K562 (cell line): ENCODE data around the gene RORB. TPM values are rescaled to one million over a fixed set of nuclear protein-coding genes. Genes with fewer than 3 reads are reported as not detected.

Source experiments
- ATAC-seq: fragments of 200-7000 bp; cut with Tn5 transposase; 3 replicates; pipeline ENCODE4 v1.9.1; 2020; ENCODE audit warnings: moderate library complexity
- BruUV-seq: library from RNA; stranded (reverse); fragments of 400-500 nt; replicated peaks from 2 replicates; lab custom pipeline; 2021; lab: Mats Ljungman, UMichigan
- CTCF ChIA-PET: fragments of 300-600 bp; formaldehyde crosslinking; extraction: SDS; loops from one replicate; lab custom pipeline; 2021; ENCODE audit warnings: low intra/inter-chr PET ratio; lab: Yijun Ruan, JAX
- POLR2A ChIA-PET: fragments of 300-600, 350-650 bp; sonication (Branson Sonifier 250); formaldehyde crosslinking; extraction: SDS; loops from one replicate; lab custom pipeline; 2021; ENCODE audit warnings: antibody characterized with exemption, inconsistent platforms; lab: Yijun Ruan, JAX
- DNase-seq, 4 experiments: peaks; one replicate each; pipeline versions ENCODE4 v3.0.0 to v3.0.0-alpha.2; 2011 to 2018; ENCODE audit warnings: low spot score in 3 of 4, mixed read lengths in 3 of 4; ENCODE audit errors: extremely low read depth in 1 of 4
- FAIRE-seq: peaks from 2 replicates; lab custom pipeline; 2011; peaks lifted over from hg19 to GRCh38; lab: Jason Lieb, UNC
- H2AFZ ChIP-seq: 2 replicates; pipeline ENCODE4 v1.6.0; 2011; ENCODE audit warnings: low read depth, low read length, control low read depth, inconsistent platforms
- H3K27ac ChIP-seq: fragments of 200-600 bp; 3 replicates; pipeline ENCODE4 v1.8.0; 2011; ENCODE audit warnings: low read depth, mild to moderate bottlenecking, control low read depth, inconsistent platforms, low read length, moderate library complexity, mixed read lengths; ENCODE audit errors: extremely low read depth
- H3K27me3 ChIP-seq, 2 experiments: fragments of 300-600 bp in 1 of 2; 2 replicates in 1 of 2; 3 replicates in 1 of 2; pipeline versions ENCODE4 v1.6.0 to v1.8.0; 2011; ENCODE audit warnings: inconsistent platforms in 2 of 2, low read length in 2 of 2, mild to moderate bottlenecking in 1 of 2, mixed read lengths in 1 of 2, moderate library complexity in 1 of 2; ENCODE audit not compliant: control insufficient read depth in 2 of 2, insufficient read depth in 2 of 2
- H3K36me3 ChIP-seq: fragments of 300-600 bp; 3 replicates; pipeline ENCODE4 v1.8.0; 2011; ENCODE audit warnings: mild to moderate bottlenecking, low read length, inconsistent platforms; ENCODE audit not compliant: control insufficient read depth, insufficient read depth
- H3K4me1 ChIP-seq, 2 experiments: fragments of 200-600 bp in 1 of 2; replicated peaks in 1 of 2; 2 replicates in 1 of 2; 3 replicates in 1 of 2; pipeline versions ENCODE4 v1.5.1 to v1.8.0; 2011; ENCODE audit warnings: inconsistent platforms in 2 of 2, low read length in 2 of 2, mild to moderate bottlenecking in 1 of 2, mixed read lengths in 1 of 2, moderate library complexity in 1 of 2; ENCODE audit not compliant: control insufficient read depth in 2 of 2, insufficient read depth in 2 of 2
- H3K4me2 ChIP-seq: 2 replicates; pipeline ENCODE4 v1.6.1; 2011; ENCODE audit warnings: low read length, control low read depth, inconsistent platforms, mixed read lengths; ENCODE audit not compliant: insufficient read depth
- H3K4me3 ChIP-seq: fragments of 200-600 bp; sonication (generic), shearing (Covaris generic); 2 replicates; pipeline ENCODE4 v1.5.1; 2016; ENCODE audit warnings: control low read depth, inconsistent platforms
- H3K79me2 ChIP-seq: fragments of 200-600 bp; 3 replicates; pipeline ENCODE4 v1.8.0; 2011; ENCODE audit warnings: low read length, inconsistent platforms; ENCODE audit not compliant: control insufficient read depth, insufficient read depth
- H3K9ac ChIP-seq, 2 experiments: 2 replicates each; pipeline versions ENCODE4 v1.6.0 to v1.6.1; 2011; ENCODE audit warnings: low read depth in 2 of 2, low read length in 2 of 2, control low read depth in 1 of 2, inconsistent platforms in 1 of 2, mild to moderate bottlenecking in 1 of 2, mixed read lengths in 1 of 2; ENCODE audit not compliant: insufficient read depth in 1 of 2
- H3K9me1 ChIP-seq: one replicate; pipeline ENCODE4 v1.6.0; 2011; ENCODE audit warnings: inconsistent platforms, mild to moderate bottlenecking, low read length, moderate library complexity; ENCODE audit not compliant: control insufficient read depth, insufficient read depth
- H3K9me3 ChIP-seq: replicated peaks from 2 replicates; pipeline ENCODE4 v1.5.1; 2011; ENCODE audit warnings: low read depth, low read length, inconsistent platforms; ENCODE audit not compliant: control insufficient read depth, insufficient read depth
- H4K20me1 ChIP-seq: replicated peaks from 2 replicates; pipeline ENCODE4 v1.6.1; 2011; ENCODE audit warnings: low read length, inconsistent platforms, mixed read lengths; ENCODE audit not compliant: control insufficient read depth, insufficient read depth
- ASH1L ChIP-seq: fragments of 450-650 bp; IDR thresholded peaks from 2 replicates; pipeline ENCODE4 v1.6.1; 2018; ENCODE audit warnings: borderline replicate concordance, mild to moderate bottlenecking, low read depth; ENCODE audit not compliant: partially characterized antibody
- CBFA2T2 ChIP-seq: fragments of 450-650 bp; conservative IDR thresholded peaks from 2 replicates; pipeline ENCODE4 v1.6.1; 2017; ENCODE audit warnings: mild to moderate bottlenecking
- CSDE1 ChIP-seq, 2 experiments: fragments of 450-650 bp; IDR thresholded peaks; 2 replicates each; pipeline ENCODE4 v1.6.1; 2016; ENCODE audit warnings: mild to moderate bottlenecking in 1 of 2
- HDAC6 ChIP-seq: IDR thresholded peaks from 2 replicates; pipeline ENCODE4 v1.6.1; 2012; ENCODE audit warnings: low read depth, mild to moderate bottlenecking, control low read depth, inconsistent platforms, low read length, moderate library complexity
- KAT8 ChIP-seq: fragments of 450-650 bp; IDR thresholded peaks from 2 replicates; pipeline ENCODE4 v1.6.1; 2016; ENCODE audit warnings: low read depth, mild to moderate bottlenecking
- RCOR1 ChIP-seq, 2 experiments: IDR thresholded peaks; 2 replicates each; pipeline ENCODE4 v1.6.1; 2012; ENCODE audit warnings: low read depth in 2 of 2, low read length in 2 of 2, borderline replicate concordance in 1 of 2, improper control_type of control experiment in 1 of 2
- TCF7L2 ChIP-seq: fragments of 150-350 bp; IDR thresholded peaks from 2 replicates; pipeline ENCODE4 v1.6.1; 2016; ENCODE audit warnings: low read depth, mild to moderate bottlenecking, low read length, moderate library complexity
- TRIM24 ChIP-seq, 2 experiments: fragments of 450-650 bp; IDR thresholded peaks; 2 replicates each; pipeline ENCODE4 v1.6.1; 2016
- WHSC1 ChIP-seq: IDR thresholded peaks from one replicate; pipeline ENCODE4 v1.6.1; 2012; ENCODE audit warnings: low read length, control low read depth, inconsistent platforms
- ZNF263 ChIP-seq: sonication (generic); formaldehyde crosslinking; IDR thresholded peaks from 2 replicates; pipeline ENCODE4 v1.8.0; 2022; ENCODE audit warnings: mild to moderate bottlenecking, missing genetic modification reagents, borderline replicate concordance
- WGBS: fragments of 100-300 bp; shearing (Covaris generic); methylation state at CpG from one replicate; pipeline ENCODE4 v1.1.6; 2016; ENCODE audit warnings: low coverage, mixed read lengths; ENCODE audit not compliant: insufficient coverage; ENCODE audit errors: missing lambda C conversion rate; 5-methylcytosine and 5-hydroxymethylcytosine counted together
- in situ Hi-C: fragments of 300-500 bp; cut with MboI; formaldehyde crosslinking; loops from 4 replicates; pipeline ENCODE4 v1.15.0; 2018; ENCODE audit warnings: inconsistent platforms, mixed read lengths
- intact Hi-C: fragments of 100-400 bp; cut with micrococcal nuclease; formaldehyde crosslinking; loops from 2 replicates; pipeline ENCODE4 v1.14.2; 2022
- polyA plus RNA-seq, 8 experiments: library from polyadenylated mRNA; depleted of rRNA in 4 of 8; stranded (reverse) in 5 of 8; unstranded in 3 of 8; fragments of >200 nt; fragmentation: Nextera tagmentation in 2 of 8; fragmentation: Illumina TruSeq in 1 of 8; extraction: Ambion mirVana in 2 of 8; extraction: Trizol in 1 of 8; gene quantifications; 2 replicates each; pipeline versions ENCODE4 v1.2.1 to v1.2.3, GENCODE V29; 2011 to 2014; ENCODE audit warnings: inconsistent platforms in 1 of 8, missing spikeins in 1 of 8
- total RNA-seq, 7 experiments: library from RNA; depleted of rRNA in 6 of 7; stranded (reverse); fragments of >200 nt in 6 of 7; fragmentation: Illumina TruSeq in 2 of 7; extraction: Trizol in 2 of 7; gene quantifications; 2 replicates each; pipeline versions ENCODE4 v1.2.1 to v1.2.3, GENCODE V29; 2011 to 2021; ENCODE audit warnings: low replicate concordance in 1 of 7
- TF ChIP-seq, protein P1 (sequence below): fragments of 450-650 bp; IDR thresholded peaks from 2 replicates; pipeline ENCODE4 v1.6.1; 2017; ENCODE audit warnings: antibody characterized with exemption
- TF ChIP-seq, protein P2 (sequence below): fragments of 200-400 bp; formaldehyde crosslinking; IDR thresholded peaks from 2 replicates; pipeline ENCODE4 v1.6.1; 2017; ENCODE audit warnings: mild to moderate bottlenecking, low read depth, low read length, moderate library complexity
- TF ChIP-seq, protein P3 (sequence below): fragments of 450-650 bp; formaldehyde crosslinking; IDR thresholded peaks from 2 replicates; pipeline ENCODE4 v1.4.0; 2022; ENCODE audit warnings: missing genetic modification characterization

Gene RORB
- total and polyA plus RNA-seq, 9 of the 15 experiments (the other 6 are each of a cell fraction or from before 2014, with no cell fraction given), result not detected

- 0% methylated on average over 3 of the region's 4 CpGs for WGBS
Measured at GRCh38 chr9:74683322-74683721, 186.2 kb downstream of the RORB start.

More at GRCh38 chr9:74683322-74683721, 186.2 kb downstream of the RORB start:
- POLR2A ChIA-PET, result interaction anchor here (0.5 to 1.3 kb wide), 2 partner anchors 12 to 15 kb away, joined by 3 read pairs; no protein-coding TSS in a partner anchor
- DNase-seq (no peak), FAIRE-seq (no peak)
- H3K36me3 ChIP-seq, result no peaks in the 10 kb centered on the region
- intact Hi-C loops, result no loop called here
- no peaks in the 10 kb centered on the region; a peak in 1 of 5 replicates for H3K27me3 ChIP-seq
- H3K4me3 ChIP-seq, result no peak overlapping the region
- TF ChIP-seq CBFA2T2, result no peak
- no peak for TF ChIP-seq TRIM24 (IDR thresholded peaks at IDR 0.05)
- no peak for TF ChIP-seq RCOR1 (IDR thresholded peaks at IDR 0.05; ENCODE audit: borderline replicate concordance in 1 of 2, low read depth in 2 of 2, low read length in 2 of 2)
- no peak for TF ChIP-seq CSDE1 (IDR thresholded peaks at IDR 0.05)
- no peak for TF ChIP-seq HDAC6
- TF ChIP-seq, protein P1, sequence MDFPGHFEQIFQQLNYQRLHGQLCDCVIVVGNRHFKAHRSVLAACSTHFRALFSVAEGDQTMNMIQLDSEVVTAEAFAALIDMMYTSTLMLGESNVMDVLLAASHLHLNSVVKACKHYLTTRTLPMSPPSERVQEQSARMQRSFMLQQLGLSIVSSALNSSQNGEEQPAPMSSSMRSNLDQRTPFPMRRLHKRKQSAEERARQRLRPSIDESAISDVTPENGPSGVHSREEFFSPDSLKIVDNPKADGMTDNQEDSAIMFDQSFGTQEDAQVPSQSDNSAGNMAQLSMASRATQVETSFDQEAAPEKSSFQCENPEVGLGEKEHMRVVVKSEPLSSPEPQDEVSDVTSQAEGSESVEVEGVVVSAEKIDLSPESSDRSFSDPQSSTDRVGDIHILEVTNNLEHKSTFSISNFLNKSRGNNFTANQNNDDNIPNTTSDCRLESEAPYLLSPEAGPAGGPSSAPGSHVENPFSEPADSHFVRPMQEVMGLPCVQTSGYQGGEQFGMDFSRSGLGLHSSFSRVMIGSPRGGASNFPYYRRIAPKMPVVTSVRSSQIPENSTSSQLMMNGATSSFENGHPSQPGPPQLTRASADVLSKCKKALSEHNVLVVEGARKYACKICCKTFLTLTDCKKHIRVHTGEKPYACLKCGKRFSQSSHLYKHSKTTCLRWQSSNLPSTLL, result no peak
- no peak for TF ChIP-seq ASH1L
- no peak for TF ChIP-seq WHSC1
- TF ChIP-seq TCF7L2, result no peak
- TF ChIP-seq, protein P2, sequence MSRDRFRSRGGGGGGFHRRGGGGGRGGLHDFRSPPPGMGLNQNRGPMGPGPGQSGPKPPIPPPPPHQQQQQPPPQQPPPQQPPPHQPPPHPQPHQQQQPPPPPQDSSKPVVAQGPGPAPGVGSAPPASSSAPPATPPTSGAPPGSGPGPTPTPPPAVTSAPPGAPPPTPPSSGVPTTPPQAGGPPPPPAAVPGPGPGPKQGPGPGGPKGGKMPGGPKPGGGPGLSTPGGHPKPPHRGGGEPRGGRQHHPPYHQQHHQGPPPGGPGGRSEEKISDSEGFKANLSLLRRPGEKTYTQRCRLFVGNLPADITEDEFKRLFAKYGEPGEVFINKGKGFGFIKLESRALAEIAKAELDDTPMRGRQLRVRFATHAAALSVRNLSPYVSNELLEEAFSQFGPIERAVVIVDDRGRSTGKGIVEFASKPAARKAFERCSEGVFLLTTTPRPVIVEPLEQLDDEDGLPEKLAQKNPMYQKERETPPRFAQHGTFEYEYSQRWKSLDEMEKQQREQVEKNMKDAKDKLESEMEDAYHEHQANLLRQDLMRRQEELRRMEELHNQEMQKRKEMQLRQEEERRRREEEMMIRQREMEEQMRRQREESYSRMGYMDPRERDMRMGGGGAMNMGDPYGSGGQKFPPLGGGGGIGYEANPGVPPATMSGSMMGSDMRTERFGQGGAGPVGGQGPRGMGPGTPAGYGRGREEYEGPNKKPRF, result no peak
- TF ChIP-seq KAT8, result no peak
- no peak for TF ChIP-seq ZNF263
- TF ChIP-seq, protein P3, sequence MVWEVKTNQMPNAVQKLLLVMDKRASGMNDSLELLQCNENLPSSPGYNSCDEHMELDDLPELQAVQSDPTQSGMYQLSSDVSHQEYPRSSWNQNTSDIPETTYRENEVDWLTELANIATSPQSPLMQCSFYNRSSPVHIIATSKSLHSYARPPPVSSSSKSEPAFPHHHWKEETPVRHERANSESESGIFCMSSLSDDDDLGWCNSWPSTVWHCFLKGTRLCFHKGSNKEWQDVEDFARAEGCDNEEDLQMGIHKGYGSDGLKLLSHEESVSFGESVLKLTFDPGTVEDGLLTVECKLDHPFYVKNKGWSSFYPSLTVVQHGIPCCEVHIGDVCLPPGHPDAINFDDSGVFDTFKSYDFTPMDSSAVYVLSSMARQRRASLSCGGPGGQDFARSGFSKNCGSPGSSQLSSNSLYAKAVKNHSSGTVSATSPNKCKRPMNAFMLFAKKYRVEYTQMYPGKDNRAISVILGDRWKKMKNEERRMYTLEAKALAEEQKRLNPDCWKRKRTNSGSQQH (CRISPR knock-in tag), result no peak
- TF ChIP-seq, all 486 proteins: peak for 0
- Histone ChIP-seq H3K79me2 (no peaks in the 10 kb centered on the region), H3K9me3 (no peaks in the 10 kb centered on the region), H3K9me1 (no peaks in the 10 kb centered on the region), H3K4me1 (no peaks in the 10 kb centered on the region), H3K27ac (no peak overlapping the region), H3K4me2 (no peak overlapping the region), H2AFZ (no peak overlapping the region), H3K9ac (no peak overlapping the region), H4K20me1 (no peaks in the 10 kb centered on the region)
- BruUV-seq, result no TSS peak
- ATAC-seq, result no peak
- CTCF ChIA-PET, result no interaction called here
- in situ Hi-C loops, result no loop called here
